ENCODE data around the gene MCAT.
"Not testable (repeated sequence)": the region's sequence is repeated elsewhere in the genome, so short reads cannot be mapped to it uniquely, and the experiment has no call there.

Gene MCAT

GRCh38 chr22:43118953-43119458, 24.2 kb downstream of the MCAT start:
- DNase-seq = no peak

GRCh38 chr22:43118024-43118849, 25.0 kb downstream of the MCAT start:
- DNase-seq = no peak

- no peak for DNase-seq
Measured at GRCh38 chr22:43116932-43117331, 26.3 kb downstream of the MCAT start.

GRCh38 chr22:43114958-43115357, 28.2 kb downstream of the MCAT start:
- no peak for DNase-seq

GRCh38 chr22:43113526-43114251, 29.5 kb downstream of the MCAT start:
- no peak for DNase-seq

GRCh38 chr22:43110927-43111623, 32.1 kb downstream of the MCAT start:
- DNase-seq = no peak

- no peak for DNase-seq
Measured at GRCh38 chr22:43110444-43110926, 32.7 kb downstream of the MCAT start, which contains the start of gene BIK. Gene BIK (plus strand): TSS chr22:43110750. CDS start chr22:43124023, 13,273 bp downstream.

GRCh38 chr22:43109921-43110443, 33.2 kb downstream of the MCAT start:
- DNase-seq = no peak

- DNase-seq = no peak
Measured at GRCh38 chr22:43109511-43109910, 33.7 kb downstream of the MCAT start.

- no peak for DNase-seq
Measured at GRCh38 chr22:43106302-43106701, 36.9 kb downstream of the MCAT start.

GRCh38 chr22:43104950-43105349, 38.2 kb downstream of the MCAT start:
- DNase-seq = not testable (repeated sequence)

GRCh38 chr22:43104056-43104625, 39.1 kb downstream of the MCAT start:
- DNase-seq = not testable (repeated sequence)

- DNase-seq = no peak
Measured at GRCh38 chr22:43101306-43101705, 41.9 kb downstream of the MCAT start.

GRCh38 chr22:43100225-43100624, 43.0 kb downstream of the MCAT start:
- no peak for DNase-seq

GRCh38 chr22:43099095-43099494, 44.1 kb downstream of the MCAT start:
- DNase-seq = no peak

GRCh38 chr22:43098356-43098755, 44.8 kb downstream of the MCAT start:
- no peak for DNase-seq

- no peak for DNase-seq
Measured at GRCh38 chr22:43096420-43096819, 46.8 kb downstream of the MCAT start.

GRCh38 chr22:43094551-43094950, 48.6 kb downstream of the MCAT start:
- no peak for DNase-seq

- DNase-seq = no peak
Measured at GRCh38 chr22:43094085-43094484, 49.1 kb downstream of the MCAT start.

GRCh38 chr22:43092085-43092484, 51.1 kb downstream of the MCAT start:
- DNase-seq = no peak

- DNase-seq = peak; percentile 90
Measured at GRCh38 chr22:43090130-43090789, 52.9 kb downstream of the MCAT start.

Measured in fibroblast of skin of right quadriceps (primary cell).